ENCODE data around the gene BANP.

BANP gene

GRCh38 chr16:88071908-88072307 lies 120.7 kb downstream of the BANP start:
- H3K27ac ChIP-seq (ENCODE audit: extremely low read depth, low read depth, low read length): no peak overlapping the region
- no peak overlapping the region for H3K4me3 ChIP-seq (ENCODE audit: low read depth, low read length)
- TF ChIP-seq ZBTB21 (tag by site-specific recombination; IDR thresholded peaks at IDR 0.05) (no peak), ZNF280C (tag by site-specific recombination; IDR thresholded peaks at IDR 0.05) (no peak), BCL11B (tag by site-specific recombination; IDR thresholded peaks at IDR 0.05; ENCODE audit: low read depth) (no peak), ZNF274 (IDR thresholded peaks at IDR 0.05; ENCODE audit: low read length) (no peak), ZNF274 (tag by site-specific recombination; IDR thresholded peaks at IDR 0.05; ENCODE audit: borderline replicate concordance) (no peak), ELK4 (IDR thresholded peaks at IDR 0.05; ENCODE audit: borderline replicate concordance, low read depth, low read length) (no peak), ZNF501 (tag by site-specific recombination; IDR thresholded peaks at IDR 0.05) (no peak), ZBTB49 (tag by site-specific recombination; IDR thresholded peaks at IDR 0.05; ENCODE audit: low read depth) (no peak)
- POLR2A ChIA-PET: no interaction called here
- no peaks in the 10 kb centered on the region for H3K9me3 ChIP-seq (ENCODE audit: control insufficient read depth, insufficient read depth, low read depth, low read length)
- CTCF ChIA-PET: no interaction called here
- peaks cover 0 to 41% of the 10 kb centered on the region in 2 experiments; a peak in 2 of 3 replicates for H3K36me3 ChIP-seq (ENCODE audit: control insufficient read depth in 2 of 2, insufficient read depth in 1 of 2, low read length in 2 of 2)
- H3K4me1 ChIP-seq (ENCODE audit: control insufficient read depth, insufficient read depth, low read length): no peaks in the 10 kb centered on the region

GRCh38 chr16:88072571-88073001 lies 121.4 kb downstream of the BANP start:
- CTCF ChIA-PET: no interaction called here
- H3K36me3 ChIP-seq (ENCODE audit: control insufficient read depth in 2 of 2, insufficient read depth in 1 of 2, low read length in 2 of 2): peaks cover 0 to 45% of the 10 kb centered on the region in 2 experiments; a peak in 2 of 3 replicates
- no peak overlapping the region for H3K27ac ChIP-seq (ENCODE audit: extremely low read depth, low read depth, low read length)
- no peak overlapping the region for H3K4me3 ChIP-seq (ENCODE audit: low read depth, low read length)
- H3K4me1 ChIP-seq (ENCODE audit: control insufficient read depth, insufficient read depth, low read length): no peaks in the 10 kb centered on the region
- TF ChIP-seq ZNF23 (tag by site-specific recombination; IDR thresholded peaks at IDR 0.05; ENCODE audit: borderline replicate concordance) (no peak), ZNF558 (tag by site-specific recombination; IDR thresholded peaks at IDR 0.05) (no peak), KLF10 (tag by site-specific recombination; IDR thresholded peaks at IDR 0.05) (no peak), KLF7 (tag by site-specific recombination; IDR thresholded peaks at IDR 0.05; ENCODE audit: borderline replicate concordance) (no peak), ZNF2 (tag by site-specific recombination; IDR thresholded peaks at IDR 0.05) (no peak), AEBP2 (tag by site-specific recombination; IDR thresholded peaks at IDR 0.05; ENCODE audit: borderline replicate concordance) (no peak), TRIM28 (IDR thresholded peaks at IDR 0.05; ENCODE audit: borderline replicate concordance, low read length) (no peak), TSHZ1 (tag by site-specific recombination; IDR thresholded peaks at IDR 0.05; ENCODE audit: borderline replicate concordance) (no peak), ZNF114 (tag by site-specific recombination; IDR thresholded peaks at IDR 0.05) (no peak), ZNF394 (tag by site-specific recombination; IDR thresholded peaks at IDR 0.05; ENCODE audit: borderline replicate concordance) (no peak), PATZ1 (tag by site-specific recombination; IDR thresholded peaks at IDR 0.05) (no peak), ZNF302 (tag by site-specific recombination; IDR thresholded peaks at IDR 0.05; ENCODE audit: low read depth) (no peak)
- POLR2A ChIA-PET: no interaction called here
- H3K9me3 ChIP-seq (ENCODE audit: control insufficient read depth, insufficient read depth, low read depth, low read length): no peaks in the 10 kb centered on the region
